ENCODE measurements around the gene TRPM3. TPM values are rescaled to one million over a fixed set of nuclear protein-coding genes. Genes with fewer than 3 reads are reported as not detected.

The TRPM3 gene
- total and polyA plus RNA-seq, 9 of the 15 experiments (the other 6 are each of a cell fraction or from before 2014, with no cell fraction given) = 0.04 TPM; not detected in 8

DNA sequence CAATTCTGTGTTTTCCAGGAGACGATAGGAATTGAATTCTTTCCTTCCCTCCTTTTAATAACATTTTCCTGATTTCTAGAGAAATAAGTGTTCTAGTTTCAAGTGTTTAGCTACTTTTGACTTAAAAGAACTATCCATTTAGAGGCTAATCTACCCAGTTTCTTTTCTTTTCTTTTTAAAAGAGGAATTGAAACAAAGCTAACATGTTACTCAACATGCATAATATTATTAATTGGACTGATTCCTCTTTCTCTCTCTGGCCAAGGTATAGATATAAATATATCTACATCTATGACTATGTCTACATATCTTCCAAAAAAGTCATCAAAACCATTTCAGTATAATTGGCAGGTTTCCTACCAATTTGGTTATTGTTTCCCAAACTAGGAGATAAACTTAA, 309.8 kb downstream of the TRPM3 start:
- no peaks in the 10 kb centered on the region for H3K27me3 ChIP-seq (ENCODE audit: control insufficient read depth in 2 of 2, insufficient read depth in 2 of 2, low read length in 2 of 2)
- 0% methylated on average over 1 of the region's 1 CpG for WGBS (ENCODE audit: insufficient coverage, low coverage, missing lambda C conversion rate)
- no TSS peak for BruUV-seq (replicated peaks)
- H3K4me1 ChIP-seq (replicated peaks in 1 of 2; ENCODE audit: control insufficient read depth in 2 of 2, insufficient read depth in 2 of 2, low read length in 2 of 2) = no peaks in the 10 kb centered on the region
- POLR2A ChIA-PET = no interaction called here
- ATAC-seq (no peak), DNase-seq (ENCODE audit: extremely low read depth in 1 of 4, low spot score in 3 of 4) (no peak), FAIRE-seq (no peak)
- no peaks in the 10 kb centered on the region for H3K9me1 ChIP-seq (ENCODE audit: control insufficient read depth, insufficient read depth, low read length)
- intact Hi-C loops (cut with micrococcal nuclease) = no loop called here
- H2AFZ ChIP-seq (ENCODE audit: low read depth, low read length) = no peak overlapping the region
- H3K79me2 ChIP-seq (ENCODE audit: control insufficient read depth, insufficient read depth, low read length) = no peaks in the 10 kb centered on the region
- CTCF ChIA-PET (ENCODE audit: low intra/inter-chr PET ratio) = no interaction called here
- H3K9me3 ChIP-seq (replicated peaks; ENCODE audit: control insufficient read depth, insufficient read depth, low read depth, low read length) = no peaks in the 10 kb centered on the region
- TF ChIP-seq FOXK2 (conservative IDR thresholded peaks at IDR 0.05 in 1 of 2, IDR thresholded peaks at IDR 0.05 in 1 of 2; ENCODE audit: low read depth in 2 of 2) (no peak), SREBF2 (CRISPR knock-in tag; IDR thresholded peaks at IDR 0.05) (no peak), CEBPZ (IDR thresholded peaks at IDR 0.05; ENCODE audit: borderline replicate concordance, low read depth, low read length) (no peak), ZNF146 (CRISPR knock-in tag; IDR thresholded peaks at IDR 0.05; ENCODE audit: unreplicated experiment) (no peak), HDAC2 (IDR thresholded peaks at IDR 0.05) (no peak), PREB (CRISPR knock-in tag; IDR thresholded peaks at IDR 0.05) (no peak), ZNF696 (CRISPR knock-in tag; conservative IDR thresholded peaks at IDR 0.05) (no peak)
- no peak overlapping the region for H3K27ac ChIP-seq (ENCODE audit: extremely low read depth, low read depth, low read length)
- in situ Hi-C loops (cut with MboI) = no loop called here
- H3K9ac ChIP-seq (ENCODE audit: insufficient read depth in 1 of 2, low read depth in 2 of 2, low read length in 2 of 2) = no peak overlapping the region
- H3K4me2 ChIP-seq (ENCODE audit: insufficient read depth, low read length) = no peak overlapping the region
- H3K36me3 ChIP-seq (ENCODE audit: control insufficient read depth, insufficient read depth, low read length) = no peaks in the 10 kb centered on the region
- H3K4me3 ChIP-seq = no peak overlapping the region
- H4K20me1 ChIP-seq (replicated peaks; ENCODE audit: control insufficient read depth, insufficient read depth, low read length) = no peaks in the 10 kb centered on the region

All from K562 (cell line).